ENCODE measurements around the gene TULP4. TPM values are rescaled to one million over a fixed set of nuclear protein-coding genes. Genes with fewer than 3 reads are reported as not detected.

The TULP4 gene
- polyA plus RNA-seq, 3 donors: 6.5 to 10.6 (median 7.9) TPM

GRCh38 chr6:158538741-158539140, 226.5 kb downstream of the TULP4 start:
- TF ChIP-seq CTCF (IDR thresholded peaks at IDR 0.05): no peak
- no peaks in the 10 kb centered on the region for H3K36me3 ChIP-seq (replicated peaks in 1 of 2; ENCODE audit: control insufficient read depth in 1 of 2, insufficient read depth in 2 of 2, low read length in 2 of 2)
- no peak overlapping the region for H2AFZ ChIP-seq (ENCODE audit: insufficient read depth, low read depth, low read length, poor library complexity, severe bottlenecking)
- intact Hi-C loops (cut with micrococcal nuclease): no loop called here
- DNase-seq: no peak
- peaks cover 5 to 13% of the 10 kb centered on the region in 2 donors for H3K4me1 ChIP-seq (ENCODE audit: control insufficient read depth in 1 of 2, insufficient read depth in 2 of 2, low read length in 2 of 2)
- no peak overlapping the region for H3K4me2 ChIP-seq (replicated peaks; ENCODE audit: extremely low read depth, low read length, poor library complexity, severe bottlenecking)
- WGBS (ENCODE audit: insufficient coverage): 55% methylated on average over 2 of the region's 2 CpGs
- no peak overlapping the region for H3K9ac ChIP-seq (ENCODE audit: insufficient read depth, low read length, poor library complexity, severe bottlenecking)
- H3K27me3 ChIP-seq (ENCODE audit: control insufficient read depth in 2 of 2, insufficient read depth in 2 of 2, low read length in 2 of 2): peaks cover 40 to 50% of the 10 kb centered on the region in 2 donors
- no peak overlapping the region for H3K27ac ChIP-seq (ENCODE audit: low read depth in 1 of 2, low read length in 2 of 2)
- peak overlapping the region in 1 of 2 donors; percentile 79 for H3K4me3 Mint-ChIP-seq
- H3K27me3 Mint-ChIP-seq (ENCODE audit: low read depth in 3 of 3): peaks cover 52 to 75% (median 59%) of the 10 kb centered on the region in 3 donors
- peaks cover 0 to 11% of the 10 kb centered on the region in 2 donors for H3K9me3 ChIP-seq (replicated peaks in 1 of 2; ENCODE audit: control insufficient read depth in 1 of 2, insufficient read depth in 1 of 2, low read length in 2 of 2)
- no peaks in the 10 kb centered on the region for H3K4me1 Mint-ChIP-seq
- no peaks in the 10 kb centered on the region for H3K79me2 ChIP-seq (ENCODE audit: insufficient read depth, low read length)
- H3K4me3 ChIP-seq (replicated peaks in 1 of 3; ENCODE audit: low read depth in 2 of 3, low read length in 3 of 3): no peak overlapping the region
- H3K9me3 Mint-ChIP-seq: peaks cover 0 to 19% (median 6%) of the 10 kb centered on the region in 7 donors
- H4K20me1 ChIP-seq (ENCODE audit: insufficient read depth, low read length): no peaks in the 10 kb centered on the region
- H3K36me3 Mint-ChIP-seq: no peaks in the 10 kb centered on the region
- H3K27ac Mint-ChIP-seq: no peak overlapping the region

- 83% methylated on average over 3 of the region's 7 CpGs for WGBS (ENCODE audit: insufficient coverage)
- Mint-ChIP-seq H3K27ac (no peak overlapping the region), H3K27me3 (ENCODE audit: low read depth in 3 of 3) (peaks cover 48 to 73% (median 57%) of the 10 kb centered on the region in 3 donors), H3K4me3 (peak overlapping the region in 1 of 2 donors; percentile 75), H3K4me1 (no peaks in the 10 kb centered on the region), H3K9me3 (peaks cover 0 to 19% (median 6%) of the 10 kb centered on the region in 7 donors), H3K36me3 (no peaks in the 10 kb centered on the region)
- no peak for DNase-seq
- no peak overlapping the region for H2AFZ ChIP-seq (ENCODE audit: insufficient read depth, low read depth, low read length, poor library complexity, severe bottlenecking)
- intact Hi-C loops (cut with micrococcal nuclease): no loop called here
- peaks cover 5 to 13% of the 10 kb centered on the region in 2 donors for H3K4me1 ChIP-seq (ENCODE audit: control insufficient read depth in 1 of 2, insufficient read depth in 2 of 2, low read length in 2 of 2)
- H3K79me2 ChIP-seq (ENCODE audit: insufficient read depth, low read length): no peaks in the 10 kb centered on the region
- peaks cover 40 to 50% of the 10 kb centered on the region in 2 donors for H3K27me3 ChIP-seq (ENCODE audit: control insufficient read depth in 2 of 2, insufficient read depth in 2 of 2, low read length in 2 of 2)
- no peaks in the 10 kb centered on the region for H3K36me3 ChIP-seq (replicated peaks in 1 of 2; ENCODE audit: control insufficient read depth in 1 of 2, insufficient read depth in 2 of 2, low read length in 2 of 2)
- H3K4me3 ChIP-seq (replicated peaks in 1 of 3; ENCODE audit: low read depth in 2 of 3, low read length in 3 of 3): no peak overlapping the region
- TF ChIP-seq CTCF (IDR thresholded peaks at IDR 0.05): no peak
- no peak overlapping the region for H3K4me2 ChIP-seq (replicated peaks; ENCODE audit: extremely low read depth, low read length, poor library complexity, severe bottlenecking)
- no peaks in the 10 kb centered on the region for H4K20me1 ChIP-seq (ENCODE audit: insufficient read depth, low read length)
- no peak overlapping the region for H3K9ac ChIP-seq (ENCODE audit: insufficient read depth, low read length, poor library complexity, severe bottlenecking)
- H3K27ac ChIP-seq (ENCODE audit: low read depth in 1 of 2, low read length in 2 of 2): no peak overlapping the region
- H3K9me3 ChIP-seq (replicated peaks in 1 of 2; ENCODE audit: control insufficient read depth in 1 of 2, insufficient read depth in 1 of 2, low read length in 2 of 2): peaks cover 0 to 11% of the 10 kb centered on the region in 2 donors
Measured at GRCh38 chr6:158539413-158539812, 227.1 kb downstream of the TULP4 start.
